Panc1 (cell line): ENCODE data around the gene FAM222B. TPM values are rescaled to one million over a fixed set of nuclear protein-coding genes. Genes with fewer than 3 reads are reported as not detected.

Experiments
- ATAC-seq: fragments of 200-7000 bp; cut with Tn5 transposase; 2 replicates; pipeline ENCODE4 v1.9.1; 2020; ENCODE audit warnings: mild to moderate bottlenecking, moderate library complexity
- BruUV-seq: library from RNA; stranded (reverse); fragments of 400-500 nt; replicated peaks from 2 replicates; lab custom pipeline; 2021; lab: Mats Ljungman, UMichigan
- CTCF ChIA-PET: fragments of 300-600 bp; sonication (Branson Sonifier 250); formaldehyde crosslinking; loops from one replicate; lab custom pipeline; 2022; ENCODE audit warnings: antibody characterized with exemption; lab: Charles Lee
- POLR2A ChIA-PET: fragments of 300-600 bp; sonication (Branson Sonifier 250); formaldehyde crosslinking; loops from one replicate; lab custom pipeline; 2022; ENCODE audit warnings: antibody characterized with exemption; lab: Charles Lee
- DNase-seq: peaks from one replicate; pipeline ENCODE4 v3.0.0-alpha.2; 2010; ENCODE audit warnings: low read depth, low spot score
- H3K27ac ChIP-seq: 2 replicates; pipeline ENCODE4 v1.5.1; 2011; ENCODE audit warnings: mild to moderate bottlenecking, low read length, inconsistent platforms
- H3K27me3 ChIP-seq: fragments of 200-500 bp; sonication (Bioruptor generic); 2 replicates; pipeline ENCODE4 v1.6.0; 2014; ENCODE audit warnings: low read length, inconsistent platforms; ENCODE audit not compliant: control insufficient read depth, insufficient read depth
- H3K36me3 ChIP-seq: fragments of 200-500 bp; sonication (Bioruptor generic); 2 replicates; pipeline ENCODE4 v1.5.1; 2014; ENCODE audit warnings: inconsistent platforms, mild to moderate bottlenecking, low read length, moderate library complexity; ENCODE audit not compliant: control insufficient read depth, insufficient read depth
- H3K4me1 ChIP-seq: 2 replicates; pipeline ENCODE4 v1.5.1; 2011; ENCODE audit warnings: inconsistent platforms, mild to moderate bottlenecking, low read length, moderate library complexity; ENCODE audit not compliant: control insufficient read depth, insufficient read depth
- H3K4me3 ChIP-seq, 2 experiments: 2 replicates each; pipeline ENCODE4 v1.5.1; 2011 to 2012; ENCODE audit warnings: low read depth in 2 of 2, low read length in 2 of 2, mild to moderate bottlenecking in 2 of 2, inconsistent platforms in 1 of 2, moderate library complexity in 1 of 2
- H3K9me3 ChIP-seq: fragments of 200-500 bp; sonication (Bioruptor generic); 2 replicates; pipeline ENCODE4 v1.5.1; 2014; ENCODE audit warnings: low read depth, mild to moderate bottlenecking, inconsistent platforms, low read length, moderate library complexity; ENCODE audit not compliant: control insufficient read depth, insufficient read depth
- POLR2AphosphoS5 ChIP-seq: IDR thresholded peaks from 2 replicates; pipeline ENCODE4 v1.6.1; 2012; ENCODE audit warnings: mild to moderate bottlenecking, low read depth, low read length, moderate library complexity
- SIN3A ChIP-seq: IDR thresholded peaks from 2 replicates; pipeline ENCODE4 v1.6.1; 2012; ENCODE audit warnings: low read depth, mild to moderate bottlenecking, low read length, moderate library complexity, borderline replicate concordance; ENCODE audit not compliant: insufficient read depth
- TCF7L2 ChIP-seq: IDR thresholded peaks from 2 replicates; pipeline ENCODE4 v1.6.1; 2011; ENCODE audit warnings: mild to moderate bottlenecking, low read depth, low read length, inconsistent platforms
- in situ Hi-C: cut with HindIII; loops from 2 replicates; pipeline ENCODE4 v1.10.0; 2016; ENCODE audit warnings: low sequenced_read_pairs, low pct_unique_long_range_greater_than_20kb
- intact Hi-C: fragments of 100-400 bp; cut with micrococcal nuclease; formaldehyde crosslinking; loops from one replicate; pipeline ENCODE4 v1.10.0; 2022; ENCODE audit not compliant: unreplicated experiment
- total RNA-seq: library from RNA; stranded (reverse); gene quantifications from one replicate; pipeline ENCODE4 v1.2.1, GENCODE V29; 2021; ENCODE audit not compliant: unreplicated experiment
- TF ChIP-seq, protein P1 (sequence below): fragments of 450-650 bp; IDR thresholded peaks from 2 replicates; pipeline ENCODE4 v1.5.1; 2017; ENCODE audit warnings: mild to moderate bottlenecking
- TF ChIP-seq, protein P2 (sequence below), 2 experiments: IDR thresholded peaks; 2 replicates each; pipeline ENCODE4 v1.6.1; 2011 to 2012; ENCODE audit warnings: low read depth in 2 of 2, control low read depth in 1 of 2, low read length in 1 of 2, mild to moderate bottlenecking in 1 of 2, moderate library complexity in 1 of 2; ENCODE audit not compliant: insufficient read depth in 1 of 2

Gene FAM222B
- total RNA-seq, 1 experiment from 2014 or later: 38.5 TPM

DNA sequence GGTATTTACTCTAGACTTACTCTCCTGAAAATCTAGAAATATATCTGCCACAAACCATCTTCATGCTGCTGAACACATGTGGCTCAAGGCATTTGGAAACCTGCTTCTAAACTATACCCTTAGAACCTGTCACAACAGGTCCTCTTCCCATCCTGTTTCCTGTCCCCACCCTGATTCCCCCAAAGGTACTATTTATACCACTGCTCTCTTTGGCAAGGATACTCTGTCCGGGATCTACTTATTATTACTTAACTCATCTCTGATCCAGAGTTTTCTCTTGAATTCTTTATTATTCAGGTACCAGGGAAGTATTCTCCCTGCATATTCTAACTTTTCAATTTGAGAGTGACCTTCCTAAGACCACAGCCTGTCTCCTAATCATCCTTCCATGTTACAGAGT lies 65.4 kb downstream of the FAM222B start:
- Histone ChIP-seq H3K4me3 (no peak overlapping the region), H3K27me3 (no peaks in the 10 kb centered on the region), H3K9me3 (no peaks in the 10 kb centered on the region), H3K27ac (no peak overlapping the region), H3K36me3 (no peaks in the 10 kb centered on the region), H3K4me1 (no peaks in the 10 kb centered on the region)
- ChIA-PET CTCF (no interaction called here), POLR2A (no interaction called here)
- in situ Hi-C loops: no loop called here
- no peak for DNase-seq
- TF ChIP-seq SIN3A: no peak
- TF ChIP-seq POLR2AphosphoS5: no peak
- TF ChIP-seq, protein P1, sequence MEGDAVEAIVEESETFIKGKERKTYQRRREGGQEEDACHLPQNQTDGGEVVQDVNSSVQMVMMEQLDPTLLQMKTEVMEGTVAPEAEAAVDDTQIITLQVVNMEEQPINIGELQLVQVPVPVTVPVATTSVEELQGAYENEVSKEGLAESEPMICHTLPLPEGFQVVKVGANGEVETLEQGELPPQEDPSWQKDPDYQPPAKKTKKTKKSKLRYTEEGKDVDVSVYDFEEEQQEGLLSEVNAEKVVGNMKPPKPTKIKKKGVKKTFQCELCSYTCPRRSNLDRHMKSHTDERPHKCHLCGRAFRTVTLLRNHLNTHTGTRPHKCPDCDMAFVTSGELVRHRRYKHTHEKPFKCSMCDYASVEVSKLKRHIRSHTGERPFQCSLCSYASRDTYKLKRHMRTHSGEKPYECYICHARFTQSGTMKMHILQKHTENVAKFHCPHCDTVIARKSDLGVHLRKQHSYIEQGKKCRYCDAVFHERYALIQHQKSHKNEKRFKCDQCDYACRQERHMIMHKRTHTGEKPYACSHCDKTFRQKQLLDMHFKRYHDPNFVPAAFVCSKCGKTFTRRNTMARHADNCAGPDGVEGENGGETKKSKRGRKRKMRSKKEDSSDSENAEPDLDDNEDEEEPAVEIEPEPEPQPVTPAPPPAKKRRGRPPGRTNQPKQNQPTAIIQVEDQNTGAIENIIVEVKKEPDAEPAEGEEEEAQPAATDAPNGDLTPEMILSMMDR: no peak
- no peak for TF ChIP-seq TCF7L2
- TF ChIP-seq, protein P2, sequence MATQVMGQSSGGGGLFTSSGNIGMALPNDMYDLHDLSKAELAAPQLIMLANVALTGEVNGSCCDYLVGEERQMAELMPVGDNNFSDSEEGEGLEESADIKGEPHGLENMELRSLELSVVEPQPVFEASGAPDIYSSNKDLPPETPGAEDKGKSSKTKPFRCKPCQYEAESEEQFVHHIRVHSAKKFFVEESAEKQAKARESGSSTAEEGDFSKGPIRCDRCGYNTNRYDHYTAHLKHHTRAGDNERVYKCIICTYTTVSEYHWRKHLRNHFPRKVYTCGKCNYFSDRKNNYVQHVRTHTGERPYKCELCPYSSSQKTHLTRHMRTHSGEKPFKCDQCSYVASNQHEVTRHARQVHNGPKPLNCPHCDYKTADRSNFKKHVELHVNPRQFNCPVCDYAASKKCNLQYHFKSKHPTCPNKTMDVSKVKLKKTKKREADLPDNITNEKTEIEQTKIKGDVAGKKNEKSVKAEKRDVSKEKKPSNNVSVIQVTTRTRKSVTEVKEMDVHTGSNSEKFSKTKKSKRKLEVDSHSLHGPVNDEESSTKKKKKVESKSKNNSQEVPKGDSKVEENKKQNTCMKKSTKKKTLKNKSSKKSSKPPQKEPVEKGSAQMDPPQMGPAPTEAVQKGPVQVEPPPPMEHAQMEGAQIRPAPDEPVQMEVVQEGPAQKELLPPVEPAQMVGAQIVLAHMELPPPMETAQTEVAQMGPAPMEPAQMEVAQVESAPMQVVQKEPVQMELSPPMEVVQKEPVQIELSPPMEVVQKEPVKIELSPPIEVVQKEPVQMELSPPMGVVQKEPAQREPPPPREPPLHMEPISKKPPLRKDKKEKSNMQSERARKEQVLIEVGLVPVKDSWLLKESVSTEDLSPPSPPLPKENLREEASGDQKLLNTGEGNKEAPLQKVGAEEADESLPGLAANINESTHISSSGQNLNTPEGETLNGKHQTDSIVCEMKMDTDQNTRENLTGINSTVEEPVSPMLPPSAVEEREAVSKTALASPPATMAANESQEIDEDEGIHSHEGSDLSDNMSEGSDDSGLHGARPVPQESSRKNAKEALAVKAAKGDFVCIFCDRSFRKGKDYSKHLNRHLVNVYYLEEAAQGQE (IDR thresholded peaks at IDR 0.05; ENCODE audit: insufficient read depth in 1 of 2, low read depth in 2 of 2, low read length in 1 of 2): no peak
- ATAC-seq: no peak
- intact Hi-C loops: no loop called here
- BruUV-seq: no TSS peak

GRCh38 chr17:28774206-28774605 lies 68.4 kb downstream of the FAM222B start:
- intact Hi-C loops: no loop called here
- Histone ChIP-seq H3K27me3 (no peaks in the 10 kb centered on the region), H3K27ac (no peak overlapping the region), H3K4me1 (no peaks in the 10 kb centered on the region), H3K36me3 (no peaks in the 10 kb centered on the region), H3K9me3 (no peaks in the 10 kb centered on the region), H3K4me3 (no peak overlapping the region)
- BruUV-seq: no TSS peak
- POLR2A ChIA-PET: no interaction called here
- TF ChIP-seq SIN3A (no peak), POLR2AphosphoS5 (no peak)
- ATAC-seq (no peak), DNase-seq (no peak)
- in situ Hi-C loops: no loop called here
- CTCF ChIA-PET: interaction anchor here (0.7 to 2.3 kb wide), 4 partner anchors 11 to 357 kb away, joined by 3 to 6 read pairs (median 4); no protein-coding TSS in a partner anchor

- no TSS peak for BruUV-seq
- TF ChIP-seq, protein P1: no peak
- TF ChIP-seq, protein P2 (IDR thresholded peaks at IDR 0.05; ENCODE audit: insufficient read depth in 1 of 2, low read depth in 2 of 2, low read length in 1 of 2): no peak
- TF ChIP-seq POLR2AphosphoS5 (no peak), SIN3A (no peak)
- Histone ChIP-seq H3K27me3 (no peaks in the 10 kb centered on the region), H3K27ac (no peak overlapping the region), H3K36me3 (no peaks in the 10 kb centered on the region), H3K9me3 (no peaks in the 10 kb centered on the region), H3K4me1 (no peaks in the 10 kb centered on the region), H3K4me3 (no peak overlapping the region)
- POLR2A ChIA-PET: no interaction called here
- DNase-seq (no peak), ATAC-seq (no peak)
- intact Hi-C loops (no loop called here), in situ Hi-C loops (no loop called here)
- CTCF ChIA-PET: interaction anchor here (0.7 to 2.3 kb wide), 5 partner anchors 10 to 357 kb away, joined by 3 to 12 read pairs (median 4); no protein-coding TSS in a partner anchor
These were observed 68.9 kb downstream of the FAM222B start for GRCh38 chr17:28773736-28774135.
